Body of pancreas (tissue), 4 donors: ENCODE data around the gene SPOCD1.

Experiments
- CTCF ChIP-seq, 7 experiments: fragments of 450-650 bp in 4 of 7; fragments of 200-600 bp in 3 of 7; sonication (generic) in 3 of 7; IDR thresholded peaks; one replicate each; pipeline ENCODE4 v1.5.1; 2016 to 2019; ENCODE audit warnings: antibody characterized with exemption in 7 of 7
- POLR2A ChIP-seq, 3 donors: fragments of 450-650 bp; IDR thresholded peaks; one replicate each; pipeline ENCODE4 v1.6.1; 2016; ENCODE audit warnings: antibody characterized with exemption in 3 of 3, mild to moderate bottlenecking in 2 of 3

GRCh38 chr1:31856140-31856539, 40.3 kb upstream of the SPOCD1 start:
- no peak for TF ChIP-seq CTCF (IDR thresholded peaks at IDR 0.05)
- TF ChIP-seq POLR2A (IDR thresholded peaks at IDR 0.05) = no peak
